Glutamatergic neuron (in vitro differentiated cells): ENCODE data around the gene GLYR1. TPM values are rescaled to one million over a fixed set of nuclear protein-coding genes. Genes with fewer than 3 reads are reported as not detected.

Source experiments
- DNase-seq: peaks from one replicate; pipeline ENCODE4 v3.0.0; 2022
- H3K27ac Mint-ChIP-seq: one replicate; pipeline ENCODE4 v1.8.0; 2020; ENCODE audit warnings: mild to moderate bottlenecking, mixed read lengths, inconsistent platforms; ENCODE audit not compliant: unreplicated experiment
- H3K27me3 Mint-ChIP-seq: one replicate; pipeline ENCODE4 v1.8.0; 2020; ENCODE audit warnings: mild to moderate bottlenecking, moderate library complexity, mixed read lengths, inconsistent platforms; ENCODE audit not compliant: unreplicated experiment
- H3K36me3 Mint-ChIP-seq: one replicate; pipeline ENCODE4 v1.8.0; 2020; ENCODE audit warnings: mild to moderate bottlenecking, mixed read lengths, inconsistent platforms; ENCODE audit not compliant: unreplicated experiment
- H3K4me1 Mint-ChIP-seq: one replicate; pipeline ENCODE4 v1.8.0; 2020; ENCODE audit warnings: mild to moderate bottlenecking, low read depth, mixed read lengths, inconsistent platforms; ENCODE audit not compliant: unreplicated experiment
- H3K4me3 Mint-ChIP-seq: one replicate; pipeline ENCODE4 v1.8.0; 2020; ENCODE audit warnings: mild to moderate bottlenecking, mixed read lengths, inconsistent platforms; ENCODE audit not compliant: unreplicated experiment
- H3K9me3 Mint-ChIP-seq: one replicate; pipeline ENCODE4 v1.8.0; 2020; ENCODE audit warnings: mild to moderate bottlenecking, moderate library complexity, mixed read lengths, inconsistent platforms; ENCODE audit not compliant: unreplicated experiment
- CTCF ChIP-seq: fragments of 200-600 bp; sonication (generic); IDR thresholded peaks from one replicate; pipeline ENCODE4 v1.5.0; 2021; ENCODE audit not compliant: partially characterized antibody, unreplicated experiment
- total RNA-seq: library from RNA; stranded (reverse); fragmentation: NEBNext Ultra II Directional; extraction: Animal tissue kit (Norgen Biotek cat#: 25700); gene quantifications from one replicate; pipeline ENCODE4 v1.2.1, GENCODE V29; 2021; ENCODE audit not compliant: unreplicated experiment

GLYR1 gene
- total RNA-seq, 1 donor from 2014 or later, result 133 TPM

GRCh38 chr16:4795828-4796572, 51.1 kb downstream of the GLYR1 start:
- Mint-ChIP-seq H3K4me1 (peaks cover 11% of the 10 kb centered on the region), H3K27me3 (peaks cover 2% of the 10 kb centered on the region), H3K27ac (no peak overlapping the region), H3K4me3 (no peak overlapping the region), H3K36me3 (no peaks in the 10 kb centered on the region), H3K9me3 (peaks cover 3% of the 10 kb centered on the region)
- no peak for DNase-seq
- no peak for TF ChIP-seq CTCF

- no peak within 1 kb of the TSS for H3K4me3 Mint-ChIP-seq
- no peak within 1 kb of the TSS for H3K27ac Mint-ChIP-seq
- TF ChIP-seq CTCF, result no peak
- DNase-seq, result no peak
- peaks cover 6% of the 10 kb centered on the region for H3K4me1 Mint-ChIP-seq
- H3K27me3 Mint-ChIP-seq, result no peaks in the 10 kb centered on the region
- peaks cover 2% of the 10 kb centered on the region for H3K9me3 Mint-ChIP-seq
- H3K36me3 Mint-ChIP-seq, result no peaks in the 10 kb centered on the region
Measured at GRCh38 chr16:4795181-4795827, 51.8 kb downstream of the GLYR1 start, which contains the start of gene SMIM22. Gene SMIM22 (plus strand): TSS chr16:4795369. CDS start chr16:4795735, 366 bp downstream.

- TF ChIP-seq CTCF, result no peak
- peaks cover 2% of the 10 kb centered on the region for H3K27me3 Mint-ChIP-seq
- DNase-seq, result no peak
Measured at GRCh38 chr16:4792951-4793513, 54.1 kb downstream of the GLYR1 start.

GRCh38 chr16:4790871-4791270, 56.2 kb downstream of the GLYR1 start:
- Mint-ChIP-seq H3K4me3 (no peak overlapping the region), H3K4me1 (peaks cover 9% of the 10 kb centered on the region), H3K27me3 (peaks cover 2% of the 10 kb centered on the region), H3K9me3 (no peaks in the 10 kb centered on the region), H3K27ac (no peak overlapping the region), H3K36me3 (no peaks in the 10 kb centered on the region)
- DNase-seq, result no peak
- no peak for TF ChIP-seq CTCF

More at GRCh38 chr16:4792951-4793513, 54.1 kb downstream of the GLYR1 start:
- H3K36me3 Mint-ChIP-seq, result no peaks in the 10 kb centered on the region
- H3K27ac Mint-ChIP-seq, result no peak overlapping the region
- H3K4me3 Mint-ChIP-seq, result no peak overlapping the region
- H3K9me3 Mint-ChIP-seq, result no peaks in the 10 kb centered on the region
- H3K4me1 Mint-ChIP-seq, result peaks cover 6% of the 10 kb centered on the region

GRCh38 chr16:4790261-4790660, 56.8 kb downstream of the GLYR1 start:
- Mint-ChIP-seq H3K4me3 (no peak overlapping the region), H3K9me3 (no peaks in the 10 kb centered on the region), H3K27me3 (peaks cover 2% of the 10 kb centered on the region), H3K27ac (no peak overlapping the region), H3K4me1 (peaks cover 9% of the 10 kb centered on the region), H3K36me3 (no peaks in the 10 kb centered on the region)
- TF ChIP-seq CTCF, result no peak
- no peak for DNase-seq
